ENCODE measurements around the gene NAPG. TPM values are rescaled to one million over a fixed set of nuclear protein-coding genes. Genes with fewer than 3 reads are reported as not detected.

Gene NAPG
- total RNA-seq, 1 donor from 2014 or later: 26.0 TPM

DNA sequence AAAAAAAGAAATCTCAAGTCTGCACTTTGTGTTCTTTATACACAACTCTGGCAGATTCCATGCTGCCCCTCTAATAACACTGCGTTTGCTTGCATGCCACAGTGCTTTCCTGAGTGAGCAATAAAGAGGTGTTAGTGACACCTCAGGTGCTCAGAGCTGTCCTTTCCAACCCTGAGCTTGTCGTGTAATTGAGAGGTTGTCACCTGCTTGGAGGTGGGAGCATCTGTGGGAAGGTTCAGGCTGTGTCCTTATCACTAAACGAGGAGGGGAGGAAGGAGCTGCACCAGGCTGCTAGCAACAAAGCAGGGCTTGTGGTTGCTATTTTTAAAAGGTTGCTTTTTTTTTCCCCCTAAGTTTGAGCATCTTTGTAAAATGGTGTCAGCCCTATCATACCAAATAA is 39.5 kb upstream of the NAPG start:
- Histone ChIP-seq H3K9me3 (no peaks in the 10 kb centered on the region), H3K36me3 (peaks cover 0 to 27% of the 10 kb centered on the region in 2 donors), H3K27ac (no peak overlapping the region), H3K27me3 (no peaks in the 10 kb centered on the region), H3K4me1 (peaks cover 39% of the 10 kb centered on the region), H3K4me3 (no peak overlapping the region)
- TF ChIP-seq POLR2A (IDR thresholded peaks at IDR 0.05): no peak
- no peak for TF ChIP-seq POLR2AphosphoS5 (IDR thresholded peaks at IDR 0.05; ENCODE audit: insufficient read depth in 1 of 2, low read depth in 1 of 2)
- TF ChIP-seq, protein P1, sequence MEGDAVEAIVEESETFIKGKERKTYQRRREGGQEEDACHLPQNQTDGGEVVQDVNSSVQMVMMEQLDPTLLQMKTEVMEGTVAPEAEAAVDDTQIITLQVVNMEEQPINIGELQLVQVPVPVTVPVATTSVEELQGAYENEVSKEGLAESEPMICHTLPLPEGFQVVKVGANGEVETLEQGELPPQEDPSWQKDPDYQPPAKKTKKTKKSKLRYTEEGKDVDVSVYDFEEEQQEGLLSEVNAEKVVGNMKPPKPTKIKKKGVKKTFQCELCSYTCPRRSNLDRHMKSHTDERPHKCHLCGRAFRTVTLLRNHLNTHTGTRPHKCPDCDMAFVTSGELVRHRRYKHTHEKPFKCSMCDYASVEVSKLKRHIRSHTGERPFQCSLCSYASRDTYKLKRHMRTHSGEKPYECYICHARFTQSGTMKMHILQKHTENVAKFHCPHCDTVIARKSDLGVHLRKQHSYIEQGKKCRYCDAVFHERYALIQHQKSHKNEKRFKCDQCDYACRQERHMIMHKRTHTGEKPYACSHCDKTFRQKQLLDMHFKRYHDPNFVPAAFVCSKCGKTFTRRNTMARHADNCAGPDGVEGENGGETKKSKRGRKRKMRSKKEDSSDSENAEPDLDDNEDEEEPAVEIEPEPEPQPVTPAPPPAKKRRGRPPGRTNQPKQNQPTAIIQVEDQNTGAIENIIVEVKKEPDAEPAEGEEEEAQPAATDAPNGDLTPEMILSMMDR (IDR thresholded peaks at IDR 0.05): no peak
- DNase-seq (ENCODE audit: extremely low spot score in 2 of 2): no peak
- intact Hi-C loops (cut with DNase I): no loop called here

DNA sequence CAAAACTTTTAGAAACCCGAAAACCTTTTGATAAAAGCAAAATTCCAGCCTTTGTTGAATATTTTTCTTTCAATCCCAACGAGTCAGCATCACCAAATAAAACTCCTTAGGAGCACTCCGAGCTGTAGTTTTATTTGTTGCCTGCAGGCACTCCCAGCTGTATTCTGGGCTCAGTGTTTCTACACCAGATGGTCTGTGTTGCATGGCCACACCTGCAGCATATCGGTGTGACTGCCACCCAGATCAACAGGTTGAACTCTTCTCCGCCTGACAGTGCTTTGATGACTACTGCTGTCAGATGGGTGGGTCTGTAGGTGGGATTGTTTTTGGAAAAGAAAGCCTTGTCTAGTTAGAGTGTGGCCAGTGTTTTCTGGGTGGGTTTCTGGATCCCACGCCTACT is 38.7 kb upstream of the NAPG start:
- no peaks in the 10 kb centered on the region for H3K27me3 ChIP-seq
- peaks cover 0 to 27% of the 10 kb centered on the region in 2 donors for H3K36me3 ChIP-seq
- no peak overlapping the region for H3K27ac ChIP-seq
- intact Hi-C loops (cut with DNase I): no loop called here
- no peak for DNase-seq (ENCODE audit: extremely low spot score in 2 of 2)
- H3K4me3 ChIP-seq: no peak overlapping the region
- no peaks in the 10 kb centered on the region for H3K9me3 ChIP-seq
- H3K4me1 ChIP-seq: peaks cover 41% of the 10 kb centered on the region
- TF ChIP-seq POLR2A (IDR thresholded peaks at IDR 0.05): no peak

DNA sequence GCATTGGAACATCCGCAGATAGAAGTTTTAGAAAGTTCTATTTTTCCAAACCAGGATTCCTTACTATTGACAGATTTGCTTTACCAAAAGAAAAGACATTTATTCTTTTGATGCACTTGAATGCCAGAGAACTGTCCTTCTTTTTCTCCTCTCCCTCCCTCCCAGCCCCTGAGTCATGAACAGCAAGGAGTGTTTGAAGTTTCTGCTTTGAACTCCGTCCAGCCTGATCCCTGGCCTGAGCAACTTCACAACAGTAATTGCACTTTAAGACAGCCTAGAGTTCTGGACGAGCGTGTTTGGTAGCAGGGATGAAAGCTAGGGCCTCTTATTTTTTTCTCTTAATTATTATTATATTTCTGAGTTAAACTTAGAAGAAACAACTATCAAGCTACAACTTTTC is 37.8 kb upstream of the NAPG start:
- intact Hi-C loops (cut with DNase I): no loop called here
- no peak overlapping the region for H3K27ac ChIP-seq
- no peaks in the 10 kb centered on the region for H3K27me3 ChIP-seq
- TF ChIP-seq POLR2AphosphoS5 (IDR thresholded peaks at IDR 0.05; ENCODE audit: insufficient read depth in 1 of 2, low read depth in 1 of 2): no peak
- no peak for TF ChIP-seq POLR2A (IDR thresholded peaks at IDR 0.05)
- TF ChIP-seq, protein P1 (IDR thresholded peaks at IDR 0.05): no peak
- DNase-seq (ENCODE audit: extremely low spot score in 2 of 2): no peak
- H3K9me3 ChIP-seq: no peaks in the 10 kb centered on the region
- H3K4me1 ChIP-seq: peaks cover 35% of the 10 kb centered on the region
- H3K36me3 ChIP-seq: peaks cover 0 to 27% of the 10 kb centered on the region in 2 donors
- no peak overlapping the region for H3K4me3 ChIP-seq

DNA sequence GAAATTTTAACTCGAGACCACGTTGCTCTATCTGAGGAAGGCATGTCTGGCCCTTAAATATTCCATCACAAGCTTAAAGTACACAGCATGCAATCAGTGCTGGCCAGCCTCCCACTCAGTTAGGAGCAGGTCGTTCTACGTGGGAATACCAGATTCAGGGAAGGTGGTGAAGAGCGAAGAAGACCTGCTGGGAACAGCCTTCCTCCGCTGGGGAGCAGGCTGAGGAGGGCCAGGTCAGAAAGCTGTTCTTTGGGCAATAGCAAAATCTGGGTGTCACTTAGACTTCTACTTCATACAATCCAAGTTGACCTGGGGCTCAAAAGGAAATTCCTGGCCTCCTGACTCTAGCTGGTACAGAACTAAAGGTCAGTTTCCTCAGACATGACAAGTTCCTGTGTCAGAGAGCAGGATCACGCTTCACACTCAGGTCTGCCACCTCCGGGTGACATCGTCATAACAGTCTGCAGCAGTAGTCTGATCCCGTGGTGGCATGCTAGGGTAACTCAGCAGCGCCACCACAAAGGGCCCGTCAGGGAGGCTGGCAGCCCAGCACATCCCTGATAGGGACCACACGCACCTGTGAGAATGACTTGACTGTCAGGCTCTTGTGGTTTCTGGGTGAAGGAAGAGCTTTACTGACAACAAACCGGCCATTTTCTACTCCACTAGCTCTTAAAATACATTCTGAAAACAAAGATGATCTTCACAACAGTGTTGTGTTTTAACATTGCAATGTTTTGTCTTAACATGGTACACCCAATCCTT is 35.2 kb upstream of the NAPG start:
- H3K4me1 ChIP-seq: peaks cover 35% of the 10 kb centered on the region
- H3K36me3 ChIP-seq: peaks cover 0 to 23% of the 10 kb centered on the region in 2 donors
- H3K27ac ChIP-seq: peak overlapping the region; percentile 6
- DNase-seq (ENCODE audit: extremely low spot score in 2 of 2): no peak
- H3K4me3 ChIP-seq: no peak overlapping the region
- no peaks in the 10 kb centered on the region for H3K27me3 ChIP-seq
- intact Hi-C loops (cut with DNase I): no loop called here
- TF ChIP-seq POLR2AphosphoS5 (IDR thresholded peaks at IDR 0.05; ENCODE audit: insufficient read depth in 1 of 2, low read depth in 1 of 2) (no peak), POLR2A (IDR thresholded peaks at IDR 0.05) (no peak)
- TF ChIP-seq, protein P1 (IDR thresholded peaks at IDR 0.05): no peak
- no peaks in the 10 kb centered on the region for H3K9me3 ChIP-seq

DNA sequence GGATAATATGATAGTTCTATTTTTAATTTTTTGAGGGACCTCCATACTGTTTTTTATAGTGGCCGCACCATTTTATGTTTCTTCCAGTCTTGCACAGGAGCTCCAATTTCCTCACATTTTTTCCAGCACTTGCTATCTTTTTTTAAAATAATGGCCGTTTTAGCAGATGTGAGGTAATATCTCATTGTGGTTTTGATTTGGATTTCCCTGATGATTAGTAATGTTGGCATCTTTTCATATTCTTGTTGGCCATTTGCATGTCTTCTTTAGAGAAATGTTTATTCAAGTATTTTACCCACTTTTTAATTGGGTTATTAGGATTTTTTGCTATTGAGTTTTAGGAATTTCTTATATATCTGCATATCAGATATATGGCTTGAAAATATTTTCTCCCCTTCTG is 29.9 kb upstream of the NAPG start:
- Histone ChIP-seq H3K4me3 (no peak overlapping the region), H3K4me1 (peaks cover 6% of the 10 kb centered on the region), H3K27me3 (no peaks in the 10 kb centered on the region), H3K9me3 (no peaks in the 10 kb centered on the region), H3K27ac (no peak overlapping the region), H3K36me3 (no peaks in the 10 kb centered on the region)
- no peak for DNase-seq (ENCODE audit: extremely low spot score in 2 of 2)
- intact Hi-C loops (cut with DNase I): no loop called here
- no peak for TF ChIP-seq POLR2AphosphoS5 (IDR thresholded peaks at IDR 0.05; ENCODE audit: insufficient read depth in 1 of 2, low read depth in 1 of 2)
- TF ChIP-seq, protein P1 (IDR thresholded peaks at IDR 0.05): no peak
- TF ChIP-seq POLR2A (IDR thresholded peaks at IDR 0.05): no peak
